Stimulated activated CD8-positive, alpha-beta memory T cell treated with anti-CD3 and anti-CD28 coated beads, Interleukin-15, amount 100 ng/mL, for 1 hour (primary cell): ENCODE measurements around the gene ATAT1.

Experiments used
- DNase-seq: peaks from one replicate; pipeline ENCODE4 v3.0.0-alpha.2; 2020; ENCODE audit warnings: low read depth

ATAT1 gene

GRCh38 chr6:30613251-30614043 lies 13.2 kb upstream of the ATAT1 start:
- no peak for DNase-seq

GRCh38 chr6:30614044-30614842 lies 12.4 kb upstream of the ATAT1 start:
- DNase-seq = no peak

- peak; percentile 71 for DNase-seq
Measured at GRCh38 chr6:30614843-30615218, 11.8 kb upstream of the ATAT1 start.

DNA sequence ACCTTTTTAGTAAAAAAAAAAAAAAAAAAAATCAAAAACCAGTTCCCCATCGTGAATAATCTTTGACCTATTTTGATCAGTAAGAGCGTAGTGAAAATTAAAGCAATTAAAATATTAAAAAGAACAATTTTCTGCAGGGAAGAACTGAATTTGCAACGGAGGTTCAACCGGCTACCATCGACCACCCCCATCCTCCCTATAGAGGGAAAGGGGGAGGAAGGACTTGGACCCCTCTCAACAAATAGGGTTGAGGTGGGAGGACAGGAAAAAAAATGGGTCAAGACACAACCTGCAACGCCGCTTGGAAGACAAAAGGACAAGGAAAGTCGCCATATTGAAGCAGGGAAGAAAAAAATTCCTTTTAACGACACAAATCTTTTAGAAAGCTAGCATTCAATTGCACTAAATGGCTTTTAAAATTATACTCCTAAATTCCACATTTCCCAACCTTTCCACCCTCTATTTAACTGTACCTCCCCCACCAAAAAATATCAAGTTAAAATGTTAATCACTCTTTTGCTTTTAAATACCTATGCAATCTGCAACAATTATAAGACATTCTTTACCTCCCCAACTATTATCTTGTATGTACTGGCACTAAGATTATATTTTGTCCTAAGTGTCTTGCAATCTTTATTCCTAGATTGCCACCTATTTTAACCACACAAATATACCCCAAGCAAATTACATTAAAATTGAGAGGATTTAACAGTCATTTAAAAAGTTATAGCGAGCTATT lies 11.3 kb upstream of the ATAT1 start:
- no peak for DNase-seq

DNA sequence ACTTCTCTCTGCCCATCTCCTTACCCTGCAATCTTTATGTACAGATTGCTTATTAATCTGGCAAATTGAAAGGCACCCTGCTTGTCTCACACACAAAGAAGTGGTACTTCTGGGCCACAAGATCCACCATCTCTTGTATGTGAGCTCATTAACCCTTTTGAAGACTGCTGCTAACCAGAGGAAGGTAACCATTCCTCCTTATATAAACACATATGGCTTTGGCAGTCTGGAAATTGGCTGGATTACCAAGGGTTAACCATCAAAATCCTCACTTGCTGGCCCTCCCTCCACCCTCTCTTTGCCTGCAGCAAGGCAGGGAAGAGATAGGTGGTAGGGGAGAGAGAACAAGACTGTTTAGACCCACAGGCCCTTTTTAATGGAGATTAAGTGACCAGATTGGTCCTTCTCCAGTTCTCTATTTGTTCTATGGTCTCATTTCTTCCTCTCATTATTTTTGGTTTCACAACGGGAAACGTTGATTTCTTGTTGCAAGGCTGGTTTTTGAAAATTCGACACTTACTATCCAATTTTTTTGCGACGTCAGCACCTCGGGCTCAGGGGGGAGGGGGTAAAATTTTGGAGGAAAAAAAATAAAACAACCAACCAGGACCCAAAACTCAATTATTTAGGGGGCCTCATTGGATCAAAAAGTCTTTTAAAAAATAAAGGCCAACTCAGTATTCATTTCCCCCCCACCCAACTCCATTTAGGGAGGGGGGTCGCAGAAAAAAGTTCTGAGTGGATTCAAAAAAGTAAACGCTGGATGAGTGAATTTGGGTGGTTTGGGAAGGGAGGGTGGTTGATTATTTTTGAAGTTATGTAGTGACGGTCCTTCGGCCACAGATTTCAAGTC lies 10.5 kb upstream of the ATAT1 start:
- DNase-seq = no peak

- DNase-seq = peak; percentile 93
Measured at GRCh38 chr6:30616811-30617564, 9.7 kb upstream of the ATAT1 start, which contains the start of gene PPP1R10. TSS of gene PPP1R10 (minus strand) at chr6:30617243. CDS start at chr6:30609944, 7,299 bp downstream.

- peak; percentile 94 for DNase-seq
Measured at GRCh38 chr6:30617565-30618269, 9.0 kb upstream of the ATAT1 start, which contains the start of gene MRPS18B. TSS of gene MRPS18B (plus strand) at chr6:30617840. CDS start at chr6:30617866, 26 bp downstream.

DNA sequence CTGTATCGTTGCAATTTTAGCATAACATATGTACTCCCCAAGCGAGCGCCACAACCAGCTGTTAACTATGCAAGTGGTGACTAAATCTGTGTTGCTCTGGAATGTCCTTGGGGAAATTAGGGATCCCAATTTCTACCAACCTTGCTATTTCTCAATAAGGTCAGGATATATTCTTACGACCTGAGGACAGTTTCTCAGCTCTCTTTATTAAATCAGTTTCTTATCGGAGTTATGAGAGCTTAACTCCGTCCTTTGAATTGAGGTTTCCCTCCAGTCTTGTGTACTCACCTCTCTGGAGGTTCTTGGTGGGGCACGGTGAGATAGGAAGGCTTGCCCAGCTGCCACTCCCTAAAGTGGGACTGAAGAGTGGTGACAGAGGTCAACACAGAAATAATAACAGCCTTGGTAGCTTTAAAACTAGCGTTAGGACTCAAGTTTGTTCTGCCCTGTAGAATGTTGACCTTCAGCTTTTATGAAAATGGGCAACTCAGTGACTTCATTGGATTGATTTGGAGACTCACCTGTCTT lies 8.3 kb upstream of the ATAT1 start:
- DNase-seq = no peak

DNA sequence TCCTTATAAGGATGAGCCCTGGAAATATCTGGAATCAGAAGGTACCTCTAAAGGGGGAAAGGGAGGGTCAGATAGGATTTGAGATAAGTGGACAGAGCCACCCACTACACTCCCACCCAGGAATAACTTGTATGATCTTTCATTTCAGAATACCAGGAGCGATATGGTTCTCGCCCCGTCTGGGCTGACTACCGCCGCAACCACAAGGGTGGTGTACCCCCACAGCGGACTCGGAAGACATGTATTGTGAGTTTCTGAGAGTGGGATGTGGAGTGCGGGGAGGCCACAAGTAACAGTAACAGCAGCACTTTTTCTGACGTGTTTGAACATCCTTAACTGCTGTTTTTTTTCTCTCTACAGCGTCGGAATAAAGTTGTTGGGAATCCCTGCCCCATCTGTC lies 7.1 kb upstream of the ATAT1 start:
- no peak for DNase-seq

DNA sequence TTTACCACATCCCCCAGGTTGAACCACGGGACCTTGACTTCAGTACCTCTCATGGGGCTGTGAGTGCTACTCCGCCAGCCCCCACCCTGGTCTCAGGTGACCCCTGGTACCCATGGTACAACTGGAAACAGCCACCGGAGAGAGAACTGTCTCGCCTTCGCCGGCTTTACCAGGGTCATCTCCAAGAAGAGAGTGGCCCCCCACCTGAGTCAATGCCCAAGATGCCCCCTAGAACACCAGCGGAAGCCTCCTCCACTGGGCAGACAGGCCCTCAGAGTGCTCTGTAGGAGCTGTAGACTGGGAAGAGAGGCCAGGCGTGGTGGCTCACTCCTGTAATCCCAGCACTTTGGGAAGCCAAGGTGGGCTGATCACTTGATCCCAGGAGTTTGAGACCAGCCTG lies 1.2 kb upstream of the ATAT1 start:
- no peak for DNase-seq

GRCh38 chr6:30635834-30636233 lies 9.2 kb downstream of the ATAT1 start:
- DNase-seq = no peak

DNA sequence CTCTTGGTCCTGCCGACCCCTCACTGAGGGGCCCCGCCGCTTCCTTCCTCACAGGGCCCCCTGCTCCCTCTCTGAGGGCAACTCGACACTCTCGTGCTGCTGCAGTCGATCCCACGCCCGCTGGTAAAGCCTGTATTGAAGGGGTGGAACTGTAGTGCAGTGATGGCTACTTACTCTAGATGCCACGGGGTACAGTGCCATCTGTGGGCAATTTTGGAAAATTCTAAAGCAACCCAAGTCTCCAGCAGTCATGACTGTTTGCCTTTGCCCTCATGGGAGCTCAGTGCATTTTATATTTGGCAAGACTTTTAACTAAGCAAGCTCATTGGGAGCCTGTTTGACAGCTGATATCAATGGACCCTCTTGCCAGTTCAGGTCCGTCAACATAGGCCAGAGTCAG lies 13.8 kb downstream of the ATAT1 start:
- DNase-seq = no peak

GRCh38 chr6:30641048-30641447 lies 14.4 kb downstream of the ATAT1 start:
- no peak for DNase-seq

DNA sequence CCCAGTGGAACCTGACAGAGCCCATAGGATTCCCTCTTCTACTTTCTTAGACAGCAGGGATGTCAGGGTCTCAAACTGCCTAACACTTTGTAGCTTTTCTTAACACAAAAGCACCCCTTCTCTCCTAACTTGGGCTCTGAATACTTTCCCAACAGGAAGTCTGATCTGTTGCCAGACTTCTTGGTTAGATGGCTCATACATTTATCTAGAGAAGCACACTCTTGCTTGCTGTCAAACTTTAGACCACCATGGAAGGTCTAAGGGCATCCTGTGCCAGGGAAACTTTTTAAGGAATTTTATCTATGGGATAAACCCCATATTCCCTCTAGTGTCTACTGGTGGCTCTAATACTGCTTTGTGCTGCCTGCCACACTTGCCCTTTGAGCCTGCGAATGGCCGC lies 17.0 kb downstream of the ATAT1 start:
- DNase-seq = no peak

GRCh38 chr6:30644769-30645168 lies 18.1 kb downstream of the ATAT1 start:
- DNase-seq = no peak

GRCh38 chr6:30645989-30646388 lies 19.3 kb downstream of the ATAT1 start:
- no peak for DNase-seq

- peak; percentile 82 for DNase-seq
Measured at GRCh38 chr6:30646450-30647241, 20.0 kb downstream of the ATAT1 start, which contains the start of gene C6orf136. TSS of gene C6orf136 (plus strand) at chr6:30647133. CDS start at chr6:30647232, 99 bp downstream.

- peak; percentile 54 for DNase-seq
Measured at GRCh38 chr6:30647242-30648116, 20.8 kb downstream of the ATAT1 start.
